IMR-90 (cell line): ENCODE measurements around the gene STK32A. TPM values are rescaled to one million over a fixed set of nuclear protein-coding genes. Genes with fewer than 3 reads are reported as not detected.

Experiments used
- ATAC-seq: fragments of 200-7000 bp; cut with Tn5 transposase; 2 replicates; pipeline ENCODE4 v1.9.1; 2020; ENCODE audit warnings: low read depth, mild to moderate bottlenecking, moderate library complexity
- BruUV-seq: library from RNA; stranded (reverse); fragments of 400-500 nt; replicated peaks from 2 replicates; lab custom pipeline; 2021; lab: Mats Ljungman, UMichigan
- CTCF ChIA-PET: fragments of 300-600 bp; formaldehyde crosslinking; extraction: SDS; loops from one replicate; lab custom pipeline; 2021; ENCODE audit warnings: antibody characterized with exemption; lab: Yijun Ruan, JAX
- POLR2A ChIA-PET: fragments of 300-600 bp; sonication (Branson Sonifier 250); formaldehyde crosslinking; loops from one replicate; lab custom pipeline; 2022; ENCODE audit warnings: antibody characterized with exemption; ENCODE audit not compliant: unreplicated experiment; lab: Charles Lee
- DNase-seq: peaks from one replicate; pipeline ENCODE4 v3.0.0; 2013
- H2AFZ ChIP-seq: replicated peaks from 2 replicates; pipeline ENCODE3; 2013; ENCODE audit warnings: low read length, mild to moderate bottlenecking; ENCODE audit not compliant: poor library complexity
- H2AK5ac ChIP-seq: 2 replicates; pipeline ENCODE4 v1.6.1; 2013; ENCODE audit warnings: low read depth, low read length, inconsistent platforms
- H2AK9ac ChIP-seq: replicated peaks from 2 replicates; pipeline ENCODE3; 2013; ENCODE audit warnings: mild to moderate bottlenecking, low read depth, low read length, moderate library complexity; ENCODE audit not compliant: poor library complexity
- H2BK120ac ChIP-seq: 2 replicates; pipeline ENCODE4 v1.6.1; 2013; ENCODE audit warnings: low read depth, low read length, inconsistent platforms
- H2BK15ac ChIP-seq: 3 replicates; pipeline ENCODE4 v1.6.1; 2013; ENCODE audit warnings: low read depth, low read length, inconsistent platforms
- H2BK20ac ChIP-seq: 2 replicates; pipeline ENCODE4 v1.6.1; 2013; ENCODE audit warnings: low read depth, mild to moderate bottlenecking, inconsistent platforms, low read length, moderate library complexity
- H2BK5ac ChIP-seq: 2 replicates; pipeline ENCODE4 v1.6.1; 2013; ENCODE audit warnings: mild to moderate bottlenecking, low read depth, low read length, inconsistent platforms; ENCODE audit not compliant: poor library complexity, severe bottlenecking
- H3K14ac ChIP-seq: replicated peaks from 2 replicates; pipeline ENCODE4 v1.6.1; 2013; ENCODE audit warnings: low read depth, low read length, inconsistent platforms
- H3K18ac ChIP-seq: 2 replicates; pipeline ENCODE4 v1.6.1; 2013; ENCODE audit warnings: low read depth, low read length, control low read depth
- H3K23ac ChIP-seq: 2 replicates; pipeline ENCODE4 v1.6.1; 2013; ENCODE audit warnings: low read depth, low read length, inconsistent platforms
- H3K27ac ChIP-seq: 2 replicates; pipeline ENCODE4 v1.5.1; 2013; ENCODE audit warnings: mild to moderate bottlenecking, control low read depth, low read length; ENCODE audit not compliant: insufficient read depth
- H3K27me3 ChIP-seq: 2 replicates; pipeline ENCODE4 v1.6.1; 2013; ENCODE audit warnings: low read length; ENCODE audit not compliant: control insufficient read depth, insufficient read depth
- H3K36me3 ChIP-seq: 2 replicates; pipeline ENCODE4 v1.6.1; 2013; ENCODE audit warnings: low read length, mixed read lengths; ENCODE audit not compliant: control insufficient read depth, insufficient read depth
- H3K4ac ChIP-seq: 2 replicates; pipeline ENCODE4 v1.6.1; 2013; ENCODE audit warnings: low read depth, low read length, inconsistent platforms
- H3K4me1 ChIP-seq: 2 replicates; pipeline ENCODE4 v1.6.1; 2013; ENCODE audit warnings: low read length, mixed read lengths; ENCODE audit not compliant: control insufficient read depth, insufficient read depth
- H3K4me2 ChIP-seq: 2 replicates; pipeline ENCODE4 v1.6.1; 2013; ENCODE audit warnings: low read depth, mild to moderate bottlenecking, control low read depth, low read length, moderate library complexity
- H3K4me3 ChIP-seq: 2 replicates; pipeline ENCODE4 v1.5.1; 2013; ENCODE audit warnings: low read depth, mild to moderate bottlenecking, control low read depth, low read length, moderate library complexity; ENCODE audit not compliant: insufficient read depth
- H3K56ac ChIP-seq: 2 replicates; pipeline ENCODE4 v1.6.1; 2013; ENCODE audit warnings: low read length, inconsistent platforms; ENCODE audit not compliant: insufficient read depth; ENCODE audit errors: extremely low read depth
- H3K79me1 ChIP-seq, 2 experiments: 2 replicates each; pipeline ENCODE4 v1.6.1; 2013; ENCODE audit warnings: low read length in 2 of 2, inconsistent platforms in 1 of 2, low read depth in 1 of 2
- H3K9ac ChIP-seq: 2 replicates; pipeline ENCODE4 v1.6.1; 2013; ENCODE audit warnings: low read depth, low read length, control low read depth
- H3K9me1 ChIP-seq: 2 replicates; pipeline ENCODE4 v1.6.1; 2013; ENCODE audit warnings: low read length, inconsistent platforms; ENCODE audit not compliant: insufficient read depth
- H3K9me3 ChIP-seq: 2 replicates; pipeline ENCODE4 v1.6.1; 2013; ENCODE audit warnings: low read length; ENCODE audit not compliant: control insufficient read depth, insufficient read depth
- H4K20me1 ChIP-seq: 2 replicates; pipeline ENCODE4 v1.6.1; 2013; ENCODE audit warnings: low read length, inconsistent platforms; ENCODE audit not compliant: insufficient read depth
- H4K5ac ChIP-seq: 2 replicates; pipeline ENCODE4 v1.6.1; 2013; ENCODE audit warnings: mild to moderate bottlenecking, low read depth, low read length, control low read depth
- H4K8ac ChIP-seq, 2 experiments: 2 replicates each; pipeline ENCODE4 v1.6.1; 2013; ENCODE audit warnings: low read depth in 2 of 2, low read length in 2 of 2, control low read depth in 1 of 2, inconsistent platforms in 1 of 2
- H4K91ac ChIP-seq: 2 replicates; pipeline ENCODE4 v1.6.1; 2013; ENCODE audit warnings: low read depth, low read length, inconsistent platforms; ENCODE audit not compliant: insufficient read depth
- BHLHE40 ChIP-seq: fragments of 150-350 bp; IDR thresholded peaks from 2 replicates; pipeline ENCODE4 v1.6.1; 2016; ENCODE audit warnings: mild to moderate bottlenecking, low read depth, low read length
- CHD1 ChIP-seq: IDR thresholded peaks from 2 replicates; pipeline ENCODE4 v1.6.1; 2012; ENCODE audit warnings: low read depth, low read length, improper control_type of control experiment
- FOS ChIP-seq: fragments of 150-350 bp; IDR thresholded peaks from 2 replicates; pipeline ENCODE4 v1.6.1; 2016; ENCODE audit warnings: low read depth, low read length
- MXI1 ChIP-seq: IDR thresholded peaks from 2 replicates; pipeline ENCODE4 v1.6.1; 2012; ENCODE audit warnings: low read depth, mild to moderate bottlenecking, low read length, moderate library complexity, borderline replicate concordance
- RAD21 ChIP-seq: IDR thresholded peaks from 2 replicates; pipeline ENCODE4 v1.6.1; 2012; ENCODE audit warnings: low read length, improper control_type of control experiment
- RCOR1 ChIP-seq: IDR thresholded peaks from 2 replicates; pipeline ENCODE4 v1.6.1; 2012; ENCODE audit warnings: mild to moderate bottlenecking, low read length, improper control_type of control experiment; ENCODE audit not compliant: insufficient replicate concordance
- RFX5 ChIP-seq: IDR thresholded peaks from 2 replicates; pipeline ENCODE4 v1.8.0; 2012; ENCODE audit warnings: low read depth, mild to moderate bottlenecking, low read length, moderate library complexity
- SMC3 ChIP-seq: fragments of 150-350 bp; IDR thresholded peaks from 2 replicates; pipeline ENCODE4 v1.6.1; 2016; ENCODE audit warnings: low read depth, mild to moderate bottlenecking, antibody characterized with exemption, low read length, moderate library complexity
- WGBS, 2 experiments: methylation state at CpG; one replicate each; pipeline versions ENCODE4 v1.1.5 to v1.1.7; 2013; ENCODE audit warnings: missing lambda C conversion rate in 2 of 2; ENCODE audit not compliant: insufficient read length in 1 of 2; ENCODE audit errors: extremely low coverage in 2 of 2; 5-methylcytosine and 5-hydroxymethylcytosine counted together
- dilution Hi-C: fragments of 300-500 bp; cut with HindIII; formaldehyde crosslinking; loops from one replicate; pipeline ENCODE4 v1.14.3; 2018; ENCODE audit warnings: low sequenced_read_pairs; ENCODE audit not compliant: unreplicated experiment
- in situ Hi-C: fragments of 300-500 bp; cut with MboI; formaldehyde crosslinking; loops from 3 replicates; pipeline ENCODE4 v1.14.3; 2019; ENCODE audit warnings: low sequenced_read_pairs, inconsistent platforms, mixed read lengths
- intact Hi-C: fragments of 100-400 bp; cut with micrococcal nuclease; formaldehyde crosslinking; loops from 2 replicates; pipeline ENCODE4 v1.10.0; 2022
- polyA plus RNA-seq, 3 experiments: library from polyadenylated mRNA; depleted of rRNA; stranded (reverse); fragments of >200 nt; gene quantifications; 2 replicates each; pipeline ENCODE4 v1.2.3, GENCODE V29; 2012; ENCODE audit warnings: low replicate concordance in 1 of 3
- total RNA-seq: library from RNA; depleted of rRNA; stranded (reverse); fragments of >200 nt; gene quantifications from 2 replicates; pipeline ENCODE4 v1.2.3, GENCODE V29; 2012
- TF ChIP-seq, protein P1 (sequence below): fragments of 150-350 bp; IDR thresholded peaks from 2 replicates; pipeline ENCODE4 v1.6.1; 2016; ENCODE audit warnings: low read depth, mild to moderate bottlenecking, low read length, moderate library complexity, borderline replicate concordance
- TF ChIP-seq, protein P2 (sequence below): fragments of 150-350 bp; IDR thresholded peaks from 2 replicates; pipeline ENCODE4 v1.6.1; 2017; ENCODE audit warnings: mild to moderate bottlenecking, antibody characterized with exemption, low read length, low read depth

The STK32A gene
- total and polyA plus RNA-seq, 2 of the 4 experiments (the other 2 are of a cell fraction), result 0.12 to 0.18 TPM

DNA sequence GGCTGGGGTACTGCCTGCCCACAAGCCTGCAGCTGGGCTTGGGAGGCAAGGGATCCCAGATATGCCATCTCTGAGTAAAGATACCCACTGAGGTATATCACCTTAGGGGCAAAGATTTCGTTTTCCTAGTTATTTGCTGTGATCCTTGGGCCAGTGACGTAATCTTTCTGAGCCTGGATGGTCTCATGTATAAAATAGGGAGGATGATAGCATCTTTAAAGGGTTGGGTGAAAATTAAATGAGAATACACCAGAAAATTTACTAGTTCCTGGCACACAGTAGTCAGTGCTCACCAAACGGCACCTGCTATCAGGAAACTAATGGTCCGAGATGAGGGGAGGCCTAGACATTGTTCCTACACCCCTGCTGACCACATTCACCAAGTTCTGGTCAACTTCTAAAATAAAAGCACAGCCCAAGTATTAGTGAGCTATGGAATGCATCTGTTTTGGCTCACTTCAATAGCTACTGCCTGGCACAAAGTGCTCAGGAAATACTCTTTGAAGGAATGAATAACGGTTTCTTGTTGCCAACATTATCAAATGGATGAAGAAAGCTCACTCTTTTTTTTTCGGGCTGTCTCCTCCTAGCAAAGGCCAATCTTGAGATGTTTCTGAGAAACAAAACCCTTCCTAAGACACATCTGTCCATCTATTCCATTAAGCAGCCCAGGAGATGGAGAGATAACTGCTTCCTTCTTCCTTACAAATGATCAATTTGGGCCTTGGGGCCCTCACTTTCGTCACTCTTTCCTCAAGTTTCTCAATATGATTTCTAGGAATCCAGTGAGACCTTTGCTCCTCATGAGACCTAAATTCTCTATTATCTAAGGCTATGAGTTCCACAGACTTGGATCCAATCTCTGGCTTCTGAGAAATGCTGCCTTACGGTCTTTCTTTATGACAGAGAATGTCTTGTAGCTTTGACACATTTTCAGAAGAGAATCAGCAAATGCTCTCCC is 176.8 kb downstream of the STK32A start (continued):
- TF ChIP-seq, protein P1, sequence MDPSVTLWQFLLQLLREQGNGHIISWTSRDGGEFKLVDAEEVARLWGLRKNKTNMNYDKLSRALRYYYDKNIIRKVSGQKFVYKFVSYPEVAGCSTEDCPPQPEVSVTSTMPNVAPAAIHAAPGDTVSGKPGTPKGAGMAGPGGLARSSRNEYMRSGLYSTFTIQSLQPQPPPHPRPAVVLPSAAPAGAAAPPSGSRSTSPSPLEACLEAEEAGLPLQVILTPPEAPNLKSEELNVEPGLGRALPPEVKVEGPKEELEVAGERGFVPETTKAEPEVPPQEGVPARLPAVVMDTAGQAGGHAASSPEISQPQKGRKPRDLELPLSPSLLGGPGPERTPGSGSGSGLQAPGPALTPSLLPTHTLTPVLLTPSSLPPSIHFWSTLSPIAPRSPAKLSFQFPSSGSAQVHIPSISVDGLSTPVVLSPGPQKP, result no peak
- no peak for TF ChIP-seq FOS
- no peak for TF ChIP-seq RAD21

DNA sequence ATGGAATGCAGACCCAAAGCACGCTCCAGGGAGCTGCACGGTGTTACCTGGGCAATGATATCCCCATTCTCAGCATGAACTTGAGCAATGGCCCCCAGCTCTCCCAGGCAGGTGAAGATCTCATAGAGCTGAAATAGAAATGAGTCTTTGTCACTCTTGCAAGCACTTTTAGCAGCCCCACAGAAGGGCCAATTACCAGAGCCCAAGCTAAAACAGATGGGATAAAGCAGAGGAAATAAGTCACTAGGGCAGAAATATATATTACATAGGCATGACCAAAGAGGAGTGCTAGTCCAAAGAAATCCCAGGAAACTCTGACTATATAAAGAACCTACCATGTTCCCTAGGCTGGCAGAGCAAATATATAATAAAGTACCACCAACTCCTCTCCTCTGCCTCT is 177.7 kb downstream of the STK32A start:
- Histone ChIP-seq H2BK20ac (no peak overlapping the region), H3K27me3 (no peaks in the 10 kb centered on the region), H3K18ac (no peak overlapping the region), H2BK15ac (no peak overlapping the region), H3K56ac (no peak overlapping the region), H4K20me1 (peaks cover 4% of the 10 kb centered on the region; the same call in 1 of the 2 replicates), H3K9me3 (no peaks in the 10 kb centered on the region), H3K36me3 (peaks cover 11% of the 10 kb centered on the region), H3K4ac (no peak overlapping the region), H3K4me3 (no peak overlapping the region), H3K23ac (no peak overlapping the region), H3K27ac (no peak overlapping the region), H2AK9ac (no peak overlapping the region), H4K91ac (no peak overlapping the region), H2BK120ac (no peak overlapping the region), H3K4me1 (peaks cover 4% of the 10 kb centered on the region), H2BK5ac (no peak overlapping the region), H3K14ac (no peak overlapping the region), H3K9me1 (peaks cover 13% of the 10 kb centered on the region), H3K4me2 (no peak overlapping the region), H2AK5ac (no peak overlapping the region), H3K9ac (no peak overlapping the region), H4K8ac (no peak overlapping the region), H2AFZ (no peak overlapping the region), H4K5ac (no peak overlapping the region), H3K79me1 (peaks cover 0 to 15% of the 10 kb centered on the region in 2 experiments; a peak in 1 of 4 replicates)
- no TSS peak for BruUV-seq
- intact Hi-C loops (no loop called here), in situ Hi-C loops (no loop called here), dilution Hi-C loops (no loop called here)
- TF ChIP-seq CHD1, result no peak
- no peak for TF ChIP-seq BHLHE40
- TF ChIP-seq, protein P2, sequence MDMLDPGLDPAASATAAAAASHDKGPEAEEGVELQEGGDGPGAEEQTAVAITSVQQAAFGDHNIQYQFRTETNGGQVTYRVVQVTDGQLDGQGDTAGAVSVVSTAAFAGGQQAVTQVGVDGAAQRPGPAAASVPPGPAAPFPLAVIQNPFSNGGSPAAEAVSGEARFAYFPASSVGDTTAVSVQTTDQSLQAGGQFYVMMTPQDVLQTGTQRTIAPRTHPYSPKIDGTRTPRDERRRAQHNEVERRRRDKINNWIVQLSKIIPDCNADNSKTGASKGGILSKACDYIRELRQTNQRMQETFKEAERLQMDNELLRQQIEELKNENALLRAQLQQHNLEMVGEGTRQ, result no peak
- TF ChIP-seq RAD21, result no peak
- TF ChIP-seq RFX5, result no peak
- no peak for TF ChIP-seq RCOR1
- no peak for TF ChIP-seq SMC3
- TF ChIP-seq, protein P1, result no peak
- TF ChIP-seq MXI1, result no peak
- no peak for TF ChIP-seq FOS
- no peak for DNase-seq
- ChIA-PET CTCF (no interaction called here), POLR2A (no interaction called here)
- ATAC-seq, result no peak
- no CpG with 5 or more reads among the region's 2 CpGs for WGBS, 2 experiments
